Upper lobe of left lung (tissue), 6 donors: ENCODE measurements around the gene PRKCE. TPM values are rescaled to one million over a fixed set of nuclear protein-coding genes. Genes with fewer than 3 reads are reported as not detected.

Source experiments
- ATAC-seq, 2 donors: fragments of 200-7000 bp; cut with Tn5 transposase; one replicate each; pipeline ENCODE4 v1.9.1; 2022; ENCODE audit warnings: mild to moderate bottlenecking in 2 of 2, moderate library complexity in 2 of 2; ENCODE audit not compliant: low FRiP score in 2 of 2
- DNase-seq, 2 donors: peaks; one replicate each; pipeline ENCODE4 v3.0.0-alpha.2; 2019 to 2020
- H3K27ac ChIP-seq, 4 donors: fragments of 200-600 bp; sonication (generic); one replicate each; pipeline ENCODE4 v1.5.1; 2016 to 2019
- H3K27me3 ChIP-seq, 4 donors: fragments of 200-600 bp; sonication (generic); one replicate each; pipeline ENCODE4 v1.5.1; 2017 to 2019
- H3K36me3 ChIP-seq, 4 donors: fragments of 200-600 bp; sonication (generic); one replicate each; pipeline ENCODE4 v1.5.1; 2016 to 2019
- H3K4me1 ChIP-seq, 4 donors: fragments of 200-600 bp; sonication (generic); one replicate each; pipeline ENCODE4 v1.5.1; 2018 to 2019
- H3K4me3 ChIP-seq, 4 donors: fragments of 200-600 bp; sonication (generic); one replicate each; pipeline ENCODE4 v1.5.1; 2017 to 2019; ENCODE audit warnings: mild to moderate bottlenecking in 2 of 4, moderate library complexity in 1 of 4
- H3K9me3 ChIP-seq, 4 donors: fragments of 200-600 bp; sonication (generic); one replicate each; pipeline ENCODE4 v1.5.1; 2018 to 2019
- EP300 ChIP-seq, 4 donors: sonication (generic); formaldehyde crosslinking; IDR thresholded peaks; one replicate each; pipeline ENCODE4 v1.5.1; 2017; ENCODE audit warnings: antibody characterized with exemption in 4 of 4, control low read depth in 2 of 4
- POLR2A ChIP-seq, 4 donors: fragments of 450-650 bp; IDR thresholded peaks; one replicate each; pipeline ENCODE4 v1.5.1; 2016 to 2017; ENCODE audit warnings: antibody characterized with exemption in 4 of 4, mild to moderate bottlenecking in 2 of 4
- POLR2AphosphoS5 ChIP-seq, 2 donors: sonication (generic); formaldehyde crosslinking; IDR thresholded peaks; one replicate each; pipeline ENCODE4 v1.5.1; 2017; ENCODE audit warnings: antibody characterized with exemption in 2 of 2
- WGBS, 2 donors: methylation state at CpG; one replicate each; pipeline ENCODE4 v1.1.5; 2017 to 2018; 5-methylcytosine and 5-hydroxymethylcytosine counted together
- total RNA-seq, 6 donors: library from RNA; depleted of rRNA in 4 of 6; stranded (reverse); fragments of >200 nt in 4 of 6; gene quantifications; one replicate each; pipeline versions ENCODE4 v1.1.0 to v1.2.1, GENCODE V29; 2016 to 2021
- TF ChIP-seq, protein P1 (sequence below), 6 experiments: fragments of 450-650 bp in 4 of 6; fragments of 200-600 bp in 2 of 6; sonication (generic) in 2 of 6; IDR thresholded peaks; one replicate each; pipeline ENCODE4 v1.5.1; 2016 to 2019; ENCODE audit warnings: antibody characterized with exemption in 6 of 6
- donor health status: DM: no; HTN: no; CAD: no; lungs with moderate emphysema.
- donor health status: DM: no; HTN: yes; CAD: no; lungs with severe emphysema.

Gene PRKCE
- total RNA-seq, 6 donors from 2014 or later = 54.9 to 124 (median 75.6) TPM

DNA sequence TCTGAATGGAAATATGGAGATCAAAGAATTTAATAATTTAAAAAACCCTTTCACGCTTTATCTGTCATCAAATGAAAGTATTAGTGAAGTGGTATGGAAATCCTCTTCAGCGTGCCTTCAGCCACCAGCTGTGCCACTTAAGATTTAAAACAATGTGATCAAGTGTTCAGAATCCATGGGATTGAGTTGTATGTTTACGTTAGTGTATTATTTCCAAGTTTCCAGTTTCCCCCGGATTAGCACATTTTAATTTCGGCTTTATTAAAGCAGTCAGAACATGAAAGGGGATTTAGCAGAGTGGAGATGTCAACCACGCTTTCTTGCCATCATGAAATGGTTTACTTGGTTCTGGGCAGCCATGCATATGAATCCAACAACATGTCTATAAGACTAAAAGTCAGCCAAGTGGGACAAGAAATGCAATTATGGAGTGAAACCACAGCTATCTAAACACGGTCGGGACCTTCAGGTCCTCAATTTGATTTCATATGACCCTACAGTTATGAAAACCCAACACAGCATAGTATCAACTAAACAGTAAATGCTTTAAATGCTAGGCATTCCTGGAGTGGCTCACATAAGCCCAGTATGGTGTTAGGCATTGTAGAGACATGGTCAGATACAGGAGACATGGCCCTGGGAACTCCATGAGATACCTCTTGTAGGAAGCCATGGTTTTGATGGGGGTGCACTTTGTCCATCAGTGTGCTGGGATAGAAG lies 420.8 kb downstream of the PRKCE start:
- H3K27ac ChIP-seq = peak overlapping the region; percentile 64 to 79 (median 76)
- 65 to 71% methylated on average over 8 of the region's 8 CpGs for WGBS, 2 donors
- no peak overlapping the region for H3K4me3 ChIP-seq
- DNase-seq (no peak), ATAC-seq (no peak)
- H3K27me3 ChIP-seq = no peaks in the 10 kb centered on the region
- H3K9me3 ChIP-seq = no peaks in the 10 kb centered on the region
- TF ChIP-seq POLR2A (IDR thresholded peaks at IDR 0.05) = no peak
- no peak for TF ChIP-seq EP300 (IDR thresholded peaks at IDR 0.05)
- no peak for TF ChIP-seq POLR2AphosphoS5 (IDR thresholded peaks at IDR 0.05)
- TF ChIP-seq, protein P1, sequence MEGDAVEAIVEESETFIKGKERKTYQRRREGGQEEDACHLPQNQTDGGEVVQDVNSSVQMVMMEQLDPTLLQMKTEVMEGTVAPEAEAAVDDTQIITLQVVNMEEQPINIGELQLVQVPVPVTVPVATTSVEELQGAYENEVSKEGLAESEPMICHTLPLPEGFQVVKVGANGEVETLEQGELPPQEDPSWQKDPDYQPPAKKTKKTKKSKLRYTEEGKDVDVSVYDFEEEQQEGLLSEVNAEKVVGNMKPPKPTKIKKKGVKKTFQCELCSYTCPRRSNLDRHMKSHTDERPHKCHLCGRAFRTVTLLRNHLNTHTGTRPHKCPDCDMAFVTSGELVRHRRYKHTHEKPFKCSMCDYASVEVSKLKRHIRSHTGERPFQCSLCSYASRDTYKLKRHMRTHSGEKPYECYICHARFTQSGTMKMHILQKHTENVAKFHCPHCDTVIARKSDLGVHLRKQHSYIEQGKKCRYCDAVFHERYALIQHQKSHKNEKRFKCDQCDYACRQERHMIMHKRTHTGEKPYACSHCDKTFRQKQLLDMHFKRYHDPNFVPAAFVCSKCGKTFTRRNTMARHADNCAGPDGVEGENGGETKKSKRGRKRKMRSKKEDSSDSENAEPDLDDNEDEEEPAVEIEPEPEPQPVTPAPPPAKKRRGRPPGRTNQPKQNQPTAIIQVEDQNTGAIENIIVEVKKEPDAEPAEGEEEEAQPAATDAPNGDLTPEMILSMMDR (IDR thresholded peaks at IDR 0.05) = no peak
- peaks cover 0 to 4% (median 0%) of the 10 kb centered on the region in 4 donors for H3K36me3 ChIP-seq
- H3K4me1 ChIP-seq = peaks cover 0 to 13% (median 8%) of the 10 kb centered on the region in 4 donors

DNA sequence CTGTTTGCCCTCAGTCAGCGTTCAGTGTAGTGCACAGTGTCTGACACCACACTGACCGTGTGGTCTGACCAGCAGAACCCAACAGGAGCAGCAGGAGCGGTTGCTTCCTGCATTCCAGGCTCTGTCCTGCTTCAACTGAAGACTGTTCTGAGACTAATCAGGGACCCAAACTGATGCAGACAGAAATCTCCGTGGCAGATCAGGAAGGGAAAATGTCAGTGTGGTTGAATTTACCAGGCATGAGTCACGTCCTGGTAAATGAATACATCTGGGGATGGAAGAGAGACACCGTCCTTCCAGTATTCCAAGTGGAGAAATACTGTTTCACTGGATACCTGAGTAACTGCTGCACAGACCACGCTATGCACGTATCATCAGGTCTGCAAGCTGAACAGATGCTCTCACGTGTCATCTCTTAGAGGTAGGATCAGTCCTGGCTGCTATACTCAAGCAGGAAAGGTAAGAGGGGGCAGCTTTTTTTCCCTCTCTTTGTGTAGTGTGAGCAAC lies 422.1 kb downstream of the PRKCE start:
- TF ChIP-seq EP300 (IDR thresholded peaks at IDR 0.05) (peak in 1 of 4 donors; percentile 63), POLR2A (IDR thresholded peaks at IDR 0.05) (peak in 3 of 4 donors; percentile 15 to 42 (median 34)), POLR2AphosphoS5 (IDR thresholded peaks at IDR 0.05) (peak; percentile 63 to 71)
- TF ChIP-seq, protein P1 (IDR thresholded peaks at IDR 0.05) = no peak
- ATAC-seq (peak in 1 of 2 donors; percentile 54), DNase-seq (no peak)
- Histone ChIP-seq H3K36me3 (peaks cover 0 to 4% (median 0%) of the 10 kb centered on the region in 4 donors), H3K9me3 (no peaks in the 10 kb centered on the region), H3K4me3 (peak overlapping the region in 3 of 4 donors; percentile 23 to 45 (median 29)), H3K4me1 (peaks cover 0 to 9% (median 7%) of the 10 kb centered on the region in 4 donors), H3K27ac (peak overlapping the region; percentile 64 to 87 (median 76)), H3K27me3 (no peaks in the 10 kb centered on the region)
- WGBS, 2 donors = 47 to 74% methylated on average over 9 of the region's 9 CpGs

DNA sequence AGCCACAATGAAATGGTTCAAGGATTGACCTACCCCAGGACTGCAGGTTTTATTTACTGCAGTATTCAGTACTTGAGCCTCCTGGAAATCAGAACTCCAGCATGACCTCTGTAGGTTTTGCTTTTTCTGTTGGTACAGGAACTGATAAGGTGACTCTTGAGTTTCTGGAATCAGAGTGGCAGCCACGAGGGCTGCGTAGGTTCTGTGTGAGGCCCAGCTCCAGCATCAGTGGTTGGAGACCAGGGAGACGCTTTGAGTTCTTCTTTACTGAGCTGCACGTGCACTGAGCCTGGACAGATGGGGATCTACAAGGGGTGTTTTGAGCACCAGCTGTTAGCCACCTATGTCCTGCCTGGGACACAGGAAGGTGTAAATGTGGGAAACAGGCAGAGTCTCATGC lies 423.0 kb downstream of the PRKCE start:
- WGBS, 2 donors = 65 to 72% methylated on average over 4 of the region's 4 CpGs
- ATAC-seq = no peak

DNA sequence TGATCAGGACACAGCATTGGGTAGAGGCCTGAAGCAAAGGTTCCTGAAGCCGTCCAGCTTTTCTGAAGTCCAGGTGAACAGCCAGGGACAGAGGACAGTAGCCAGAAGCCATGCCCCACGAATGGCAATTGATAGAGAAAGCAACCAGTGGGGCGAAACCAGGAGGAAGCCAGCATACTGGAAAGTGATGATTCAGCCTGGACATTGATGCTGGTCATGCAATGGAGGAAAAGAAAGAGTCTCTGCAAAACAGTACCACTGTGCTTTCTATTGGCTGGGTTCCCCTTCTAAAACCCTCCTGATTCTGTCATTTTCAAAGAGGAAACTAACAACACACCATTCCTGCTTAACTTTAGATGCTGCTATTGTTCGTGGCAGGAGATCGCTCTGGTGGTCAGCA lies 424.4 kb downstream of the PRKCE start:
- 77 to 86% methylated on average over 5 of the region's 5 CpGs for WGBS, 2 donors
- Histone ChIP-seq H3K4me1 (peaks cover 3 to 14% (median 6%) of the 10 kb centered on the region in 4 donors), H3K9me3 (no peaks in the 10 kb centered on the region), H3K36me3 (peaks cover 0 to 4% (median 0%) of the 10 kb centered on the region in 4 donors), H3K27me3 (no peaks in the 10 kb centered on the region), H3K4me3 (peak overlapping the region; percentile 20 to 45 (median 26)), H3K27ac (peak overlapping the region; percentile 64 to 87 (median 76))
- TF ChIP-seq, protein P1 (IDR thresholded peaks at IDR 0.05) = no peak
- no peak for TF ChIP-seq POLR2AphosphoS5 (IDR thresholded peaks at IDR 0.05)
- TF ChIP-seq POLR2A (IDR thresholded peaks at IDR 0.05) = no peak
- no peak for TF ChIP-seq EP300 (IDR thresholded peaks at IDR 0.05)
- ATAC-seq (no peak), DNase-seq (no peak)

More for the DNA sequence above, 423.0 kb downstream of the PRKCE start:
- Histone ChIP-seq H3K27me3 (no peaks in the 10 kb centered on the region), H3K4me1 (peaks cover 0 to 10% (median 4%) of the 10 kb centered on the region in 4 donors), H3K9me3 (no peaks in the 10 kb centered on the region), H3K27ac (peak overlapping the region; percentile 64 to 87 (median 76)), H3K36me3 (peaks cover 0 to 4% (median 0%) of the 10 kb centered on the region in 4 donors), H3K4me3 (peak overlapping the region in 3 of 4 donors; percentile 23 to 45 (median 29))
- DNase-seq = no peak
- TF ChIP-seq POLR2A (IDR thresholded peaks at IDR 0.05) = no peak
- TF ChIP-seq EP300 (IDR thresholded peaks at IDR 0.05) = no peak
- TF ChIP-seq POLR2AphosphoS5 (IDR thresholded peaks at IDR 0.05) = no peak
- TF ChIP-seq, protein P1 (IDR thresholded peaks at IDR 0.05) = no peak
